Amniotic epithelial cell (primary cell): ENCODE results near the gene HBS1L.
A peak's percentile ranks its signal among the peaks of the same experiment; 100 is the strongest.

Experiments
- DNase-seq: peaks from one replicate; pipeline ENCODE4 v3.0.0-alpha.2; 2010; ENCODE audit warnings: low read depth

The HBS1L gene

DNA sequence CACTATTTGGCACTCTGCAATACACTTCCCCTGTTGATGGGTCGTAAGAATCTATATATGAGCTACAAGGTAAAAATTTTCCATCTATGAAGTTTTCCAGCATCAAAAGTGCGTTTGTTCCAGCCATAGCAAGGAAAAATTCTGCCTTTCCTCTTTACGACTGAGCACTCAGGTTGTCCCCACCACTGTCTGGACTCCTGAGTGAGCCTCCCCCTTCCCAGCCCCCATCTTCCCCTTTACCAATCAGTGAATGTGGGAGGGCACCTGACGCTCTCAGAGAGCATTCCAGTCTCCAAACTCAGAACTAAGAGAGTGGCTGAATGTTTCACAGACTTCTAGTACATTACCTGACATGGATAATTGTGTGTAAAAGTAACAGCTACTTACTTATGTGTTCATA, 104.7 kb downstream of the HBS1L start, which contains the start of gene ALDH8A1:
Gene ALDH8A1, minus strand, starts transcription at position 175 of the 400 bp plus-strand sequence. Its CDS starts 48 bp downstream, at position 127.
- DNase-seq: no peak

DNA sequence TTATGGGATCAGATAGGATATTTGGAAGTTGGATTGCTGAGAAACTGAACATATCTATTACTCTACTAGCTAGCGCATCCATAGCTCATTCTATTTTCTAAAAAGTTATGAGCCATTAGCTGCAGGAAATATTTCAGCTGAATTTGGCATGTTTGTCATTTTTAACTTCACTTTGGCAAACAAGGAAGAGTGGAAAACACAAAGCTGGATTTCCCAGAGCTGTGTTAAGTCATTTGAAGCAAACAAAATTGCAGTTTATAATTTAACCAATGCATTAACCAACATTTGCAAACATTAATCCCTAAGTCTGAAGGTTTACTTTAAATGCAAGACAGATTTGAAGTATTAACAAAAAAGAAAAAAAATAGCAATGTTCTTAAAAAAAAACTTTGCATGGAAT, 105.9 kb downstream of the HBS1L start:
- DNase-seq: no peak

DNA sequence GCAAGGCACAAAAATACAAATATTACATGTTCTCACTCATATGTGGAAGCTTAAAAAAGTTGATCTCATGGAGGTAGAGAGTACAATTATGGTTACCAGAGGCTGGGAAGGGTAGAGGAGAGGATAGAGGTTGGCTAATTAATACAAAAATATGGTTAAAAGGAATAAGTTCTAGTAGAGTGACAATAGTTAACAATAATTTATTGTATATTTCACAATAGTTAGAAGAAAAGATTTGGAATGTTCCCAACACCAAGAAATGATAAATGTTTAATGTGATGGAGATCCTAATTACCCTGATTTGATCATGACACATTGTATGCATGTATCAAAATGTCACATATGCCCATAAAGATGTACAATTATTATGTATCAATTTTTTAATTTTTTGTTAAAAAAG, 106.5 kb downstream of the HBS1L start:
- DNase-seq: no peak

DNA sequence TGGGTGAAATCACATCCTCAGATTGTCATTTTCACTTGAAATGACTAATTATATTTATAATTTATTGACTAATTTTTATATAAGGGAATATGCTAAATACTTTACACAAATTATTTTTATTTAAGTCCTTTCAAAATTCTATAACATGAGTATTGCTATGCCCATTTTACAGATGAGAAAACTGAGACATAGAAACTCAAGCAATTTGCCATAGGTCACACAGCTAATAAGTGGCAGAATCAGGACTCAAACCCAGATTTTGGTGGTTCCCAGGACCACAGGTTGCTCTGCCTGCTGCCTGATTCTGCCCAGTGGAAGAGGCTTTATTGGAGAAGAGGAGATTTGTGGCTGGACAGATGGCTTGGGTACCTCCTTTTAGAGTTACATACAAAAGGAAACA, 109.6 kb downstream of the HBS1L start:
- DNase-seq: no peak

DNA sequence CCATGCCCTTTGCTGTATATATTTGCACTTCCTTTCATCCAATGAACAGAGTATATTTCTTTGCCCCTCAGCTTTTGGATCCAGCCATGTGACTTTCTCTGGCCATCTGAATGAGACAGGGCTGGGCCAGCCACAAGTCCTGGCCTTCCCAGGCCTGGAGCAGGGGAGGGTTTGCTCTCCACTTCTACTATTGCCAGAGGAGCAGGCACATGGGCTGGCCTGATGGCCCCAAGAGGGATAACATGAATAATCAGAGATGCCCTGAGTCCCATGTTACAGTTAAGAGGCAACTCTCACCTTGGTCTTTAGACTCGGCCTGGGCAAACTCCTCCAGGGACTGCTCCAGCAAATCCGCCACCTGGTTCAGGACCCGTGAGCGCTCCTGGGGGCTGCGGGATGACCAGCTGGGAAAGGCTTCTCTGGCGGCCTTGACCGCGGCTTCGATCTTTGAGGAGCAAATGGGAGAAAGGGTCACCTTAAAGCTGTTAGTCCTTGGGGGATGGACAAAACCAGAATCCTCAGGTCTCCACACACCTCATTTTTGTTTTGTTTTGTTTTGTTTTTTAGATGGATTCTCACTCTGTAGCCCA, 111.0 kb downstream of the HBS1L start:
- DNase-seq: no peak

DNA sequence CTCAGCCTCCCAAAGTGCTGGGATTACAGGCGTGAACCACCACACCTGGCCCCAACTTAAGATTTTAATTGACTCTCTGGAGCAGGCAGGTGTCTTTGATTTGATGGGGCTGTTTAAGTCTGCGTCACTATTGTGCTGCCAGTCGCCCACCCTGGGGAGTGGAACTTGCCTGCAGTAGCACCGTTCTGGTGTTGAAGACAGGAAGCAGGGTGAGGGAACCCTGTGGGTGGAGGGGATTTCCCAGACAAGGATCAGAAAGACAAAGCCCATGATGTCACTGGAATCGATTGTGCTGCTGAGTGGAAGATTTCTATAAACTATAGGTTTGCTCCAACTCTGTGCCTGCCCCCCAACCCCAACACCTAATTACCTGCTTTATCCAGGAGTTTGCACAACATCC, 115.7 kb downstream of the HBS1L start:
- DNase-seq: no peak

DNA sequence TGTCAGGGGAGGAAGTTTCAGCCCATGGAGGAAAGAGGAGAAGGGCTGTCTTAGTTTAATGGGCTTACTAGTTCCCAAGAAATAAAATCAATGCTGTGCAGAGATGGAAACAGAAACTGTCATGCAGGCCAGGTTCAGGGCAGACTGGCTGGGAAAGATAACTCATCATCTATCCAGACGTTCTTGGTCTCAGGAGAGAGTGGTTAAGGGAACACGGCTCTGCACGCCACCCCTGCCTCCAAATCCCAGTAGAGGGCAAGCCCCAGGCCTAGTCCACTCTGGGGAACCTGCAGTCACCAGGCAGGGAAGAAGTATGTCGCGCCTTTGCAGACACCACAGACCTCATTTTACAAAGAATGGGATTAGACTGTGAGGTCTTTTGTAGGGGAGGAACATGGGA, 117.2 kb downstream of the HBS1L start:
- DNase-seq: peak; percentile 14

DNA sequence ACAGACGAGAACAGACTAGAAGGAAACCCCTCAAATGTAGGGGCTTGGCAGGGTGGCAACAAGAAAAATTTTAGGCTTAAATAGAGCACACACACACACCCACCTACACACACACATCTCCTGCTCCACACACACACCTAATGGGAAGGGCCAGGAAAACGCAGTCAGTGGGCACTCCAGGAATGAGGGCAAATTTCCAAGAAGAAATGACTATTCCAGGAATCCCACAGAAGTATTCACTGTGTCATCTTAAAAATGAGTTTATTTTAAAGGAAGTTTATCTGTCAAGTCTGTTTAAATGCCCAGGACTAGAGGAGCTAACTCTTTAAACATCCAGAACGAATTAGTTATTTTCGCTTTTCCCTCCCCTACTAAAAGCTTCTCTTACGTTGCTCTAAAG, 117.7 kb downstream of the HBS1L start:
- peak; percentile 86 for DNase-seq

DNA sequence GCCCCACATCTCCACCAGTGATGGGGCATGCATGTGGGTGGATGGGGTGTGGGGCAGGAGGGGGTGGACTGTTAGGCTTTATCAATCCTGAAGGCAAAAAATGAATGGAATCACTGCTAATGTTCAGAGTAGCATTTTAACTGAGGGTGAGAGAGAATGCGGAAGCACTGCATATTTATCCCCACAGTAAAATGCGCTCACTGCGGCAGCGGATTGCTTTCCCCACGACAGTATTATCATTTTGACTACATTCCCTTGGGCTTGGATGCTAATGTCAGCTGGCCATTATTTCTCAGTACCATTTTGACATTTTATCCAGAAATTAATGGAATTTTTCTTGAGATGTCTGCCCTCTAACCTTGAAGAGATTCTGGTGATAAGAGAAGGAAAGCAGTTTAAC, 118.1 kb downstream of the HBS1L start:
- DNase-seq: no peak

DNA sequence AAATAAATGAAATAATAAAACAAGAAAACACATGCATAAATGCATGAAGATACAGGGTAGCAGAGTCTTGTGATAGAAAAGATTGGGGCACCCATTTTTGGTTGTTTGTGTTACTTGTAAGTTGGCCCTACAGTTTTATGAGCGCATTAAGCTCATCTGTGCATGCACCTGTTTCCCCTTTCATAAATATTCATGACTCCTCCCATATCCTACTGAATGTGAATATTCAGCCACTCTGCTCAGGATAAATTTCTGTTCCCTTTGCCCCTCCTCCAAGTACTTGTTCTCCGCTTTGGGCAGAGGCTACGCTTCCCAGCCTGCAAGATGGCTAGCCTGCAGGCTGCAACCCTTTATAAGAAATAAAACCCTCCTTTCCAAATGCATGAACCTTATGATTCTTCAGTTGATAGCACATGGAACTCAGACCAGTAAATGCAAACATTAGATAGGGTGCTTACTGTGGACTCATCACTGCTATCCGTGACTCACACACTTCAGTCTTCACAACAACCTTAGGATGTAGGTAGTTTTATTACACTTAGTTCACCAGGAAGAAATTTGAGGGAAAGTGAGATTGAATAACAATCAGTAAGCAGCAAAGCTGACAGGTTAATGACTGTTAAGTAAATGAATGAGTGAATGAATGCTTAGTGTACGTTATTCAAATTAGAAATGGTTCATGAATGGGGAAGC, 119.7 kb downstream of the HBS1L start:
- peak; percentile 52 for DNase-seq

DNA sequence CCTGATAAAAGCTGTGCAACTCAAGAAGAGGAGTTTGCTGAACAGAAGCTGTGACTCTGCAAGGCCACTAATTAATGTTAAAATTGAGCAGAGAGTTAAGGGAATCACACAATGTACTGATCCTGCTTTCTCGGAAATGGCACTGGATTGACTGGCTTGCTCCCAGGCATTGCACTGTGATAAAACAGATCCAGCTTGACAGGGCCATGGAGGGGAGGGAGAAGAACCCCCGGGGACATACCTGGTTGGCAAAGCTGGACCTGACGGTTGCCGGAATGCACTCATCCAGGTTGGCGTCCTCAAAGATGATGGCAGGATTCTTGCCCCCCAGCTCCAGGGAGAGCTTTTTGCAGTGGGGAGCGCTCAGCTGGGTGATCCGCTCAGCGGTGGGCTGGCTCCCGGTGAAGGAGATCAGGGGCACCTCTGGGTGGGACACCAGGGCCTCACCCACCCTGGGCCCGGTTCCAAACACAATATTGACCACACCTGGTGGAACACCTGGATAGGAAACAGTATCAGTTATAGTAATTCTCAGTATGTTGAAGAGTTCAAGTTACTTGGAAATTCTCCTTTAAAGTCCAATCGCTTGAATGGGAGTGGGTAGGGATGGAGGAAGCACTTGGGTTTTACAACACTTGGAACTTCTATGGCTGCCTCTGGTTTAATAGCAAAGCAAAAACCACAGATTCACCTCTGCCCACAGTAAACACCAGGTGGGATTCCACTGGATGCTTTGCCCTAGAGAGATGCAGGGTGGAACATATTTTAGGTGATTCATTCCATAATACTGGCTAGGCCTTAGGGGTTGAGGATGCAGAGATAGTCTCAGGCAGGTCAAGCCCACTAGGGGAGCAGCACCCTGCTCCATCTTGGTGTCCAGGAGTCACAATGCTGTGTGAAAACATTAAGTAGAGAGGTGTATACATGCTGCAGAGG, 121.8 kb downstream of the HBS1L start:
- no peak for DNase-seq

DNA sequence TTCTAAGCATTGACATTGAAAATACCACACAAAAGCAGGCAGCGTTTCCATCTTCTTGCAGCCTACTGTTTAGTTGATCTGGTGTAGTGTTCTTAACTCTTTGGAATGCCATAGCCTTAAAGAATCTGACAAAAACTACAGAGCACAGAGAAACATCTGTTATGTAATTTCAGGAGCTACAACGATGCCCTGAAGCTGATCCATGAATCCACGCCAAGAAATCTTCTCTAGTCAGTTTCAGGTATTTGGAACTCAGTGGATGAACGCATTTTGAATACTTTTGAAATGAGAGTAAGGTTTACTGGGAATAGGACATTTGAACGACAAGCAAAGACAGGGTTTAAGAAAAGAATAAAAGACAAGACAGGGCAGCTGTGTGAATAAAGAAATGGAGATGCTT, 122.5 kb downstream of the HBS1L start:
- no peak for DNase-seq

DNA sequence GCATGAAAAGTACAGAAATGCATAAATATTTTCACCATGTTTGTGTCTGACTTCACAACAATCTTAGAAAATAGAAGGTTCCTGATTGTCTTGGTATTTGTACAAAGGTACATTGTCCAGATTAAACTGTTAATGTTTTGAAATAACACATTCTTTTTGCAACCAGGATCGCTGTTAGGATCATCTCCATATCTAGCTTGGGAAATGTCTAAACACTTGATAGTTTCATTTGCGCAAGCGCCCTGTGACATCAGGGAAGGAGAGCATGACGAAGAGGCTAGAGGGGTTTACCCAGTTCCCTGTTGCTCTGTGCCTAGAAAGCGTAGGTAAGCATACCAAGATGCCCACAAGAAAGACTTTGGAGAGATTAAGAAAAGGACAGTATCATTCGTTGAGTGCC, 124.2 kb downstream of the HBS1L start:
- DNase-seq: peak; percentile 95

DNA sequence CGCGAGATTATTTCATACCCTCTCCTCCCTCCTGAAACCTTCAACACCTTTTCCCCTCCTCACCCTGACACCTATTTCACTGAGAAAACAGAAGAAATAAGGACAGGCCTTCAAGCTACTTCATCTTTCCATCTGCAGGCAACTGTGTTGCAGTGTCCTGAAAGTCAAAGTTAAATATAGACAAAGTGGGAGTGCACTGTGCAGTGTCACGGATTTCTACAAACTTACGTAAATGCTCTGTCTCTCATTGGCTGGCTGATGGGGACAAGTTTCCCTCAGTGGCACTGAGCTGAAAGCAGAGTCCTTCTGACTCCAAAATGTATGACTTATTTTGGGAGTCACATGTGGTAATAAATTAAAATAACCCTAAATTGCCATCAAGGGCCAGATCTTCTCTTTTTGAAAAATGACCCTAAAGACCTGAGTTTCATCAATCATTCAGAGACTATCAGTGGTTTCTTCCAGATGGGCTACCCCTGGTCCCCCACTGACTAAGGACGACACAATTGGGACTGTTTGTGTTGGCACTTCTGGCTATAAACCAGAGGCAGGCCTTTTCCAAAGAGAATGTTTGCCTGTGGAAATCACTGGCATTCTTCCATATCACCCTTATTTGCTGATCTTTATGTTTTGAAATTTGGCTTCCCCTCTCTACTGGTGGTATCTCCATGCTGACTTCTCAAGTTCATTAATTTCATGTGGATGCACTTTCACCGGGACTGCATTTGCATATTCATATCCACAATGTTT, 126.3 kb downstream of the HBS1L start:
- DNase-seq: no peak

DNA sequence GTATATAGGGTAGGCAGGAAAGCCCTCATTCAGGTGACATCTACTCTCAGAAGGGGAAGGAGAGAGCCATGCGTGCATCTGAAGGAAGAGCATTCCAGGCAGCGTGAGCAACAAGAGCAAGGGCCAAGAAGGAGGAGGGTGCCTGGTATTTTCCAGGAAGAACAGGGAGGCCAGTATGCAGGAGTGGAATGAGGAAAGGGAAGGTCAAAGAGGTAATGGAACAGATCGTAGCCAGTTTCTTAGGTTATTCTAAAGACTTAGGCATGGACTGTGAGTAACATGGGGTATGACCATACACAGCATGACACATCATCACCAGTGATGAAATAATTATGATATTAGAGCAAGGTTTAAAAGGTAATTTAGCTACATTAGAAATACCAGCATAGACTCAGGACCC, 128.8 kb downstream of the HBS1L start:
- peak; percentile 93 for DNase-seq

DNA sequence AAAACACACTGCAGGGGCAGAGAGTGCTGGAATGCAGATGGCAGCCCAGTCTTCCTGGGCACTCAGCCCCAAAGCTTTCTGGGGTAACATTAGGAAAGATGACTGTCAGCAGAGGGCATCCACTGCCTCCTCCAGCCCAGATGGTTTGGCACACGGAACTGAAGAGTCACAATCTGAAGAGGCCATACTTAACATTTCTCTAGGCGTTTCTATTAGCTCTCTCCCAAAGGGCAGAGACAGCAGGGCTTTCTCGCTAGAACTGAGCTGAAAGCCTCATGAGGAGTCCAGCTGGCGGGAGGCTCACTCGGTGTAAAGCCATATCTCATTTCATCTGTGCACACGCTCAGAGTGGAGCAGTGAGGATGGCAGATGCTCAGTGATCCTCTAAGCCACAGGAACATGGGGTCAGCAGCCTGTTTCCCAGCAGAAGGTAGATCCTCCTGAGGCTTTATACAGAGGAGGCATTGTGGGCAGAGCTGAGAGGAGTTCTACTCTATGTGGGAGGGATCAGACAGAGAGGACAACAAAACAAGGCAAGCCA, 132.8 kb downstream of the HBS1L start:
- DNase-seq: peak; percentile 69

DNA sequence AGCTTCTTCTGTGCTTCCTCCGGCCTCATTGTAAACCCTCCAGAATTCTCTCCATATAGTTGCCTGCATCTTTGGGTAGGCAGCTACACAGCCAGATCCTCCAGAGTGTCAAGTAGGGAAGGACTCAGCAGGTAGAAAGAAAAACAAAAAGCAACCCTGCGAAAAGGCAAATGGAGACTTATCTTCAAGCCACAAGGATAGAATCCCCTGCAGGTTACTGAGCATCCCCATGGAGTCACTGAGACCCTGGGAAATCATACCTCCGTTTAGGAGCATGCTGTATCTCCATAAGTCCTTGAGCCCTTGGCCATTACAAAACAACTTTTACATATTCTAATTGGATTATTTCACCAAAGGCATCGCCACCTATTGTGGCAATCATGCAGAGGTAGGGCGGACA, 133.3 kb downstream of the HBS1L start:
- no peak for DNase-seq

DNA sequence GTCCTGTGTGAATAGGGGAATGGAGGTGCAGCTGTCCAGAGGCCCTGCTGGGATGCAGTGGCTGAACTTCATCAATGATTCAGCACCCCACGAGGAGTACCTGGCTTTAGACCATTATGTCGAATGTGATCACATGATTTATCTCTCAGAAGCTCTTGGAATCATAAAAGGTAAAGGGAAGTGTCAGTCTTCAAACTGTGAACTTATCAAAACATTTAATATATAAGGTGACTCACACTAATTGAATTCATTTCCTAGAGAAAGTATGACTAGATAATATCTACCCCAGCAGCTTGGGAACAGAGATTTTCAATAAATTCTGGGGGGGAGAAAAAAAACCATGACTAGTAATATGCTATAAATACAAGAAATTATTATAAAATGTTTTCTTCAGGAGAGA, 134.2 kb downstream of the HBS1L start:
- no peak for DNase-seq

DNA sequence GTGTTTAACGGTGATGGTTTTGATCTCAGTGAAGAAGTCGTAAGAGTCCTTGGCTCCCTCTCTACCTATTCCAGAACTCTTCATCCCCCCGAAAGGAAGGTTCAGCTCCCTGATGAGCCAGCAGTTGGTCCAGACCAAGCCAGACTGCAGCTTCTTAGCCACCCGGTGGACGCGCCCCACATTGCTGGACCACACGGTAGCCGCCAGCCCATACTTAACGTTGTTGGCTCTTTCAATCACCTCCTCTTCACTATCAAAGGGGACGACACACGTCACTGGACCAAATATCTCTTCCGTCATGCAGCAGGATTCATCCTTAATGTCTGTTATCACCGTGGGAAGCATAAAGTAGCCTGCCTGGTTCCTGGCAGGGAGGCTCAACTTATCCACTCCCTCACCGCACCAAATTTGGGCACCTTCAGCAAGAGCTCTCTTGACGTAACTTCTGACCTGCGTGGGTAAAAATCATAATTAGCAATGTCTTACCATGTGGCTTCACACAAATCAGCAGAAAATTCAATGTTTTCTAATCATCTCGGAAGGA, 136.1 kb downstream of the HBS1L start:
- no peak for DNase-seq

DNA sequence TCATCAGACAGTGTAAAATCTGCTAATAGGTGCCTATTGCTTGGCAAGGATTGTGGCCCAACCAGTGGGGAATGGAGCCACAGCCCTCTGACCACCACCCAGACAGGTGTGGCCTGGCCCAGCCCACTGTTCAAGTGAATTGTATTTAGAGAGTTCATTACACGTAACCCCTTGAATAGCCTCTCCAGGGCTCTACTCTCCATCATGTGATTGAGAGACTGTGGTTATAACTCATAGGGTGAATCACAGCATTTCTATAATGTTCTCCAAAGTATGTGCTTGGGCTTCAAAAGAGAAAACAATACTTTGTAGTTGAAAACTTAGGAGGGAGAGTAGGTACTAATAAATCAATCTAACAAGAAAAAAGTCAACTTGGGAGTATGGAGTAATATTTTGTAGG, 143.1 kb downstream of the HBS1L start:
- DNase-seq: peak; percentile 86

DNA sequence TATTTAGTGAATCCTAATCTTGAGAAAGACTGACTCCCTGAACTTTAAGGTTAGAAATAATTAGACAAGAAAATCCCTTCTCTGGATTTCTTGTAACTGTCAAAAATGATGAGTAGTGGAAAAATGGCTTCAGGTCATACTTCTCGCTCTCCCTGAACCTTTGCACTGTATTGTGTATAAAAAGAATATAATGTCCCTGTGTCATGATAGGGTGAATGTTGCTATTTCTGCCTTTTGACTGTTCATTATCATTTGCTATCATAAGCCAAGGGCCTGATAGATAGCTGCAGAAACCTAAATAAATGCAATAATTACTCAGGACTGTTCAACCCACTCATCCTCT, 144.1 kb downstream of the HBS1L start:
- peak; percentile 61 for DNase-seq
